GM23338 (cell line): ENCODE results near the gene PTGER4. TPM values are rescaled to one million over a fixed set of nuclear protein-coding genes. Genes with fewer than 3 reads are reported as not detected.

Experiments
- ETS1 ChIP-seq: IDR thresholded peaks from 2 replicates; pipeline ENCODE4 v1.6.1; 2016; ENCODE audit warnings: antibody characterized with exemption
- EZH2 ChIP-seq: fragments of 200-600 bp; sonication (generic); IDR thresholded peaks from one replicate; pipeline ENCODE4 v1.8.0; 2017; ENCODE audit warnings: antibody characterized with exemption, mild to moderate bottlenecking, low read depth; ENCODE audit not compliant: unreplicated experiment
- EZH2phosphoT487 ChIP-seq: fragments of 200-600 bp; sonication (generic); IDR thresholded peaks from one replicate; pipeline ENCODE4 v1.8.1; 2018; ENCODE audit warnings: antibody characterized with exemption; ENCODE audit not compliant: unreplicated experiment
- NANOG ChIP-seq: IDR thresholded peaks from 2 replicates; pipeline ENCODE4 v1.6.1; 2016; ENCODE audit warnings: antibody characterized with exemption, borderline replicate concordance
- ZNF331 ChIP-seq: fragments of 250-450 bp; sonication (Bioruptor Pico); IDR thresholded peaks from 2 replicates; pipeline ENCODE4 v1.5.0; 2020; ENCODE audit warnings: low read depth, mild to moderate bottlenecking, moderate library complexity
- polyA plus RNA-seq: library from polyadenylated mRNA; unstranded; fragments of >200 nt; fragmentation: Nextera tagmentation; extraction: Ambion mirVana; gene quantifications from 2 replicates; pipeline ENCODE4 v1.2.1, GENCODE V29; 2016
- total RNA-seq: library from RNA; depleted of rRNA; stranded (reverse); fragments of >200 nt; shearing (Covaris generic); gene quantifications from 2 replicates; pipeline ENCODE4 v1.2.3, GENCODE V29; 2014
- TF ChIP-seq, protein P1 (sequence below): fragments of 250-450 bp; sonication (Bioruptor Pico); IDR thresholded peaks from 2 replicates; pipeline ENCODE4 v1.5.0; 2020; ENCODE audit warnings: mild to moderate bottlenecking, moderate library complexity
- TF ChIP-seq, protein P2 (sequence below): IDR thresholded peaks from one replicate; pipeline ENCODE4 v1.6.1; 2018; ENCODE audit warnings: antibody characterized with exemption; ENCODE audit not compliant: unreplicated experiment

PTGER4 gene
- total and polyA plus RNA-seq, 2 experiments from 2014 or later: 0.82 to 4.4 TPM

- TF ChIP-seq, protein P1, sequence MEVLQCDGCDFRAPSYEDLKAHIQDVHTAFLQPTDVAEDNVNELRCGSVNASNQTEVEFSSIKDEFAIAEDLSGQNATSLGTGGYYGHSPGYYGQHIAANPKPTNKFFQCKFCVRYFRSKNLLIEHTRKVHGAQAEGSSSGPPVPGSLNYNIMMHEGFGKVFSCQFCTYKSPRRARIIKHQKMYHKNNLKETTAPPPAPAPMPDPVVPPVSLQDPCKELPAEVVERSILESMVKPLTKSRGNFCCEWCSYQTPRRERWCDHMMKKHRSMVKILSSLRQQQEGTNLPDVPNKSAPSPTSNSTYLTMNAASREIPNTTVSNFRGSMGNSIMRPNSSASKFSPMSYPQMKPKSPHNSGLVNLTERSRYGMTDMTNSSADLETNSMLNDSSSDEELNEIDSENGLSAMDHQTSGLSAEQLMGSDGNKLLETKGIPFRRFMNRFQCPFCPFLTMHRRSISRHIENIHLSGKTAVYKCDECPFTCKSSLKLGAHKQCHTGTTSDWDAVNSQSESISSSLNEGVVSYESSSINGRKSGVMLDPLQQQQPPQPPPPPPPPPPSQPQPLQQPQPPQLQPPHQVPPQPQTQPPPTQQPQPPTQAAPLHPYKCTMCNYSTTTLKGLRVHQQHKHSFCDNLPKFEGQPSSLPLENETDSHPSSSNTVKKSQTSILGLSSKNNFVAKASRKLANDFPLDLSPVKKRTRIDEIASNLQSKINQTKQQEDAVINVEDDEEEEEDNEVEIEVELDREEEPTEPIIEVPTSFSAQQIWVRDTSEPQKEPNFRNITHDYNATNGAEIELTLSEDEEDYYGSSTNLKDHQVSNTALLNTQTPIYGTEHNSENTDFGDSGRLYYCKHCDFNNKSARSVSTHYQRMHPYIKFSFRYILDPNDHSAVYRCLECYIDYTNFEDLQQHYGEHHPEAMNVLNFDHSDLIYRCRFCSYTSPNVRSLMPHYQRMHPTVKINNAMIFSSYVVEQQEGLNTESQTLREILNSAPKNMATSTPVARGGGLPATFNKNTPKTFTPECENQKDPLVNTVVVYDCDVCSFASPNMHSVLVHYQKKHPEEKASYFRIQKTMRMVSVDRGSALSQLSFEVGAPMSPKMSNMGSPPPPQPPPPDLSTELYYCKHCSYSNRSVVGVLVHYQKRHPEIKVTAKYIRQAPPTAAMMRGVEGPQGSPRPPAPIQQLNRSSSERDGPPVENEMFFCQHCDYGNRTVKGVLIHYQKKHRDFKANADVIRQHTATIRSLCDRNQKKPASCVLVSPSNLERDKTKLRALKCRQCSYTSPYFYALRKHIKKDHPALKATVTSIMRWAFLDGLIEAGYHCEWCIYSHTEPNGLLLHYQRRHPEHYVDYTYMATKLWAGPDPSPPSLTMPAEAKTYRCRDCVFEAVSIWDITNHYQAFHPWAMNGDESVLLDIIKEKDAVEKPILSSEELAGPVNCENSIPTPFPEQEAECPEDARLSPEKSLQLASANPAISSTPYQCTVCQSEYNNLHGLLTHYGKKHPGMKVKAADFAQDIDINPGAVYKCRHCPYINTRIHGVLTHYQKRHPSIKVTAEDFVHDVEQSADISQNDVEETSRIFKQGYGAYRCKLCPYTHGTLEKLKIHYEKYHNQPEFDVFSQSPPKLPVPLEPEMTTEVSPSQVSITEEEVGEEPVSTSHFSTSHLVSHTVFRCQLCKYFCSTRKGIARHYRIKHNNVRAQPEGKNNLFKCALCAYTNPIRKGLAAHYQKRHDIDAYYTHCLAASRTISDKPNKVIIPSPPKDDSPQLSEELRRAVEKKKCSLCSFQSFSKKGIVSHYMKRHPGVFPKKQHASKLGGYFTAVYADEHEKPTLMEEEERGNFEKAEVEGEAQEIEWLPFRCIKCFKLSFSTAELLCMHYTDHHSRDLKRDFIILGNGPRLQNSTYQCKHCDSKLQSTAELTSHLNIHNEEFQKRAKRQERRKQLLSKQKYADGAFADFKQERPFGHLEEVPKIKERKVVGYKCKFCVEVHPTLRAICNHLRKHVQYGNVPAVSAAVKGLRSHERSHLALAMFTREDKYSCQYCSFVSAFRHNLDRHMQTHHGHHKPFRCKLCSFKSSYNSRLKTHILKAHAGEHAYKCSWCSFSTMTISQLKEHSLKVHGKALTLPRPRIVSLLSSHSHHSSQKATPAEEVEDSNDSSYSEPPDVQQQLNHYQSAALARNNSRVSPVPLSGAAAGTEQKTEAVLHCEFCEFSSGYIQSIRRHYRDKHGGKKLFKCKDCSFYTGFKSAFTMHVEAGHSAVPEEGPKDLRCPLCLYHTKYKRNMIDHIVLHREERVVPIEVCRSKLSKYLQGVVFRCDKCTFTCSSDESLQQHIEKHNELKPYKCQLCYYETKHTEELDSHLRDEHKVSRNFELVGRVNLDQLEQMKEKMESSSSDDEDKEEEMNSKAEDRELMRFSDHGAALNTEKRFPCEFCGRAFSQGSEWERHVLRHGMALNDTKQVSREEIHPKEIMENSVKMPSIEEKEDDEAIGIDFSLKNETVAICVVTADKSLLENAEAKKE (CRISPR knock-in tag): no peak
- TF ChIP-seq, protein P2, sequence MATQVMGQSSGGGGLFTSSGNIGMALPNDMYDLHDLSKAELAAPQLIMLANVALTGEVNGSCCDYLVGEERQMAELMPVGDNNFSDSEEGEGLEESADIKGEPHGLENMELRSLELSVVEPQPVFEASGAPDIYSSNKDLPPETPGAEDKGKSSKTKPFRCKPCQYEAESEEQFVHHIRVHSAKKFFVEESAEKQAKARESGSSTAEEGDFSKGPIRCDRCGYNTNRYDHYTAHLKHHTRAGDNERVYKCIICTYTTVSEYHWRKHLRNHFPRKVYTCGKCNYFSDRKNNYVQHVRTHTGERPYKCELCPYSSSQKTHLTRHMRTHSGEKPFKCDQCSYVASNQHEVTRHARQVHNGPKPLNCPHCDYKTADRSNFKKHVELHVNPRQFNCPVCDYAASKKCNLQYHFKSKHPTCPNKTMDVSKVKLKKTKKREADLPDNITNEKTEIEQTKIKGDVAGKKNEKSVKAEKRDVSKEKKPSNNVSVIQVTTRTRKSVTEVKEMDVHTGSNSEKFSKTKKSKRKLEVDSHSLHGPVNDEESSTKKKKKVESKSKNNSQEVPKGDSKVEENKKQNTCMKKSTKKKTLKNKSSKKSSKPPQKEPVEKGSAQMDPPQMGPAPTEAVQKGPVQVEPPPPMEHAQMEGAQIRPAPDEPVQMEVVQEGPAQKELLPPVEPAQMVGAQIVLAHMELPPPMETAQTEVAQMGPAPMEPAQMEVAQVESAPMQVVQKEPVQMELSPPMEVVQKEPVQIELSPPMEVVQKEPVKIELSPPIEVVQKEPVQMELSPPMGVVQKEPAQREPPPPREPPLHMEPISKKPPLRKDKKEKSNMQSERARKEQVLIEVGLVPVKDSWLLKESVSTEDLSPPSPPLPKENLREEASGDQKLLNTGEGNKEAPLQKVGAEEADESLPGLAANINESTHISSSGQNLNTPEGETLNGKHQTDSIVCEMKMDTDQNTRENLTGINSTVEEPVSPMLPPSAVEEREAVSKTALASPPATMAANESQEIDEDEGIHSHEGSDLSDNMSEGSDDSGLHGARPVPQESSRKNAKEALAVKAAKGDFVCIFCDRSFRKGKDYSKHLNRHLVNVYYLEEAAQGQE: no peak
- TF ChIP-seq ZNF331 (CRISPR knock-in tag) (no peak), EZH2phosphoT487 (no peak), NANOG (no peak), EZH2 (no peak), ETS1 (no peak)
These were observed 385 bp upstream of the PTGER4 start (continued) for GRCh38 chr5:40679148-40679912.
